GM19463 (cell line): Measurements from ENCODE around the gene PLLP.

ENCODE experiments used
- ATAC-seq: cut with Tn5 transposase; IDR thresholded peaks from one replicate; pipeline ENCODE4 v1.9.1; 2021; ENCODE audit warnings: mild to moderate bottlenecking, moderate library complexity; ENCODE audit not compliant: unreplicated experiment

The PLLP gene, protein sequence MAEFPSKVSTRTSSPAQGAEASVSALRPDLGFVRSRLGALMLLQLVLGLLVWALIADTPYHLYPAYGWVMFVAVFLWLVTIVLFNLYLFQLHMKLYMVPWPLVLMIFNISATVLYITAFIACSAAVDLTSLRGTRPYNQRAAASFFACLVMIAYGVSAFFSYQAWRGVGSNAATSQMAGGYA

DNA sequence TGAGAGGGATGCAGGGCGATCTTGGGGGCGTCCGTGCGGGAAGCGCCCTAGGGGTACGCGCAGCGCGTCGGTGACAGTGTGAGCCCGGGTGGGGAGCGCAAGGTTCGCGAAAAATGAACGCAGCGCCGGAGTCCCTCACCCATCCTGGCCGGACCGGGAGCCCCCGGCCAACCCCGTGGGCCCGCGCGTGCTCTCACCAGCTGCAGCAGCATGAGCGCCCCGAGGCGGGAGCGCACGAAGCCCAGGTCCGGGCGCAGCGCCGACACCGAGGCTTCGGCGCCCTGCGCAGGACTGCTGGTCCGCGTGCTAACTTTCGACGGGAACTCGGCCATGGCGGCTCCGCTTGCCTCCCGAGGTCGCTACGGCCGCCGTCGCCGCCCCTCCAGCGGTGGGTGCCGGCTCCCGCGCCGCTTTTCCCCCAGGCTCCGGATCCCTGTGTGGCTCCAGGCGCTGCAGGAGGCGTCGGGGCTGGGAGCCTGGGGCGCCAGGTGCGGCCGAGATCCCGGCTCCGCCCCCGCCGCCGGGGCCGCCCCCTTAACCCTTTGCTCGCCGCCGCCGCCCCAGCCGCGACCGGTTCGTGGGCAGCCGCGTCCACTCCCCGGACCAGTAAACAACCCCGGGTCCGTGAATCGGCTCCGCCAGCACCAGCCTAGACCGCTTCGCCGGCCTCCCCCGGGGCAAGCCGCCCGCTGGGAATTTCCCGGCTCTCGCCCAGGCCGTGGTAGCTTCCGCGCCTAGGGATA is at the start of gene PLLP:
PLLP (minus strand) TSS at position 464 of the 743 bp plus-strand sequence; CDS start at position 332, 132 bp downstream.
- ATAC-seq = peak; percentile 64

DNA sequence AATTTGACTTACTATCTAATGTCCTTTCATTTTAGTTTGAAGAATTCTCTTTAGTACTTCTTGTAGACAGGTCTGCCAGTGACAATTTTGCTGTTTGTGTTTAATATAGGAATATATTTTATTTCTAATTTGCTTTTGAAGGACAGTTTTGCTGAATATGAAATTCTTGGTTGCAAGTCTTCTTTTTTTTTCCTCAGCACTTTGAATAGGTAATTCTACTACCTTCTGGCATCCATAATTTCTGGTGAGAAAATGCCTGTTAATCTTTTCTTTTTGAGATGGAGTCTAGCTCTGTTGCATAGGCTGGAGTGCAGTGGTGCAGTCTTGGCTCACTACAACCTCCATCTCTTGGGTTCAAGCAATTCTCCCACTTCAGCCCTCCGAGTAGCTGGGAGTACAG is 48.9 kb upstream of the PLLP start:
- no peak for ATAC-seq

DNA sequence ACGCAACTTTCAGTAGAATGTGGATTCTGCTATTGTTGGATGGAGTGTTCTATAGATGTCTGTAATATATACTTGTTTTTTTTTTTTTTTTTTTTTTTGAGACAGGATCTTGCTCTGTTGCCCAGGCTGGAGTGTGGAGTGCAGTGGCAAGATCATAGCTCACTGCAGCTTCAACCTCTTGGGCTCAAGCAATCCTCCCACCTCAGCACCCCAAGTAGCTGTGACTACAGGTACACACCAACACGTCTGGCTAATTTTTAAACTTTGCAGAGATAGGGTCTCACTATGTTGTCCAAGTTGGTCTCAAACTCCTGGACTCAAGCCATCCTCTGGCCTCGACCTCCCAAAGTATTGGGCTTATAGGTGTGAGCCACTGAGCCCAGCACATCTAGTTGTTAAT is 46.9 kb upstream of the PLLP start:
- no peak for ATAC-seq

DNA sequence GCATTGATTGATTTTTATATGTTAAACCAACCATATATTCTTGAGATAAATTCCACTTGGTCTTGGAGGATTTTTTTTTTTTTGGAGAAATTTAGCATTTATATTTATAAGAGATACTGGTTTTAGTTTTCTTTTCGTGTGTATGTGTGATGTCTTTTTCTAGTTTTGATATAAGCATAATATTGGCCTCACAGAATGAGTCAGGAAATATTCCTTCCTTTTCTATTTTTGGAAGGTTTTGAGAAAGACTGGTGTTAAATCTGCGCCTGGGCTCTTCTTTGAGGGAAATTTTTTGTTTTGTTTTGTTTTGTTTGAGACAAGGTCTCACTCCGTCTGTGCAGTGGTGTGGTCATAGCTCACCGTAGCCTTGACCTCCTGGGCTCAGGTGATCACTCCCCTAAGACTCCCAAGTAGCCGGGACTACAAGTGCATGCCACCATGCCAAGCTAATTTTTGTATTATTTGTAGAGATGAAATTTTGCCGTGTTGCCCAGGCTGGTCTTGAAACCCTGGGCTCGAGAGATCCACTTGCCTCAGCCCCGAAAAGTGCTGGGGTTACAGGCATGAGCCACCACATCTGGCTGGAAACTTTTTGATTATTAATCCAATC is 45.4 kb upstream of the PLLP start:
- no peak for ATAC-seq

DNA sequence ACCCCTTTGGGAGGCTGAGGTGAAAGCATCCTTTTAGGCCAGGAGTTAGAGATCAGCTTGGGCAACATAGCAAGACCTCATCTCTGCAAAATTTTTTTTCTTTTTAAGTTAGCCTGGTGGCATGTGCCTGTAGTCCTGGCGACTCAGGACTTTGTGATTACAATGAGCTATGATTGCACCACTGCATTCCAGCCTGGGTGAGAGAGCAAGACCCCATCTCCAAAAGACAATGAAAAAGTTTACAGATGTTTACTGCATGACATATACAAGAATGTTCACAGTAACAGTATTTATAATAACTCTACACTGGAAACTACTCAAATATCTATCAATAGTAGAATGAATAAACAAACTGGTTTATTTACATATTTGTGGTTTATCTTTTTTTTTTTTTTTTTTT is 41.0 kb upstream of the PLLP start:
- no peak for ATAC-seq

DNA sequence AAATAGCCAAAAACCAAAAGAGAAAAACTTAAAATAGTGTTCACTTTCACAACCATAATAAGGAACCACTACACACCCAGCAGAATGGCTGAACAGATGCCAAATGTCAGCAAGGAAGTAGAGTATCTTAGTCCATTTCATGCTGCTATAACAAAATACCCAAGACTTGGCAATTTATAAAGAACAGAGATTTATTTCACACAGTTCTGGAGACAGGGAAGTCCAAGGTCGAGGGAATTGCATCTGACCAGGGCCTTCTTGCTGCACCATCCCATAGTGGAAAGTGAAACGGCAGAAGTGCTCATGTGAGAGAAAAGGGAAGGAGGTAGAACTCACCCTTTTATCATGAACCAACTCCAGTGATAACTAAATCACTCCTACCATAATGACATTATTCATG is 40.3 kb upstream of the PLLP start:
- ATAC-seq = no peak

DNA sequence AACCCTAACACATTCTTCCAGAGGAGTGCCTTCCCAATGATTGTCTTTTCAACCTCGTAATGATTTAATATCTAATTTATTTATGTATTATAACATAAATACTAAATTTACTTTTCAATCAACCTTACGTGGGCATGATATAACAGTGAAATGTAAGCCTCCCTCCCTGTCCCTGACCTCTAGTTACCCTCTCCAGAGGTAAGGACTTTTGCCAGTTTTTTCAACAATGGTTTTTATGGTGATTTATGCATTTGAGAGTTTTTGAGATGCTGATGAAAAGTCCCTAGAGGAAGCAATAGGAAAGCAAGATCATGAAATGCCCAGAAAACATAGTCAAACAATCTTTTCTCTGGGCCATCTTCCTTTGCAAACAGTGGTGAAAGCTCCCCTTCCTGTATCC is 35.2 kb upstream of the PLLP start:
- ATAC-seq = no peak

DNA sequence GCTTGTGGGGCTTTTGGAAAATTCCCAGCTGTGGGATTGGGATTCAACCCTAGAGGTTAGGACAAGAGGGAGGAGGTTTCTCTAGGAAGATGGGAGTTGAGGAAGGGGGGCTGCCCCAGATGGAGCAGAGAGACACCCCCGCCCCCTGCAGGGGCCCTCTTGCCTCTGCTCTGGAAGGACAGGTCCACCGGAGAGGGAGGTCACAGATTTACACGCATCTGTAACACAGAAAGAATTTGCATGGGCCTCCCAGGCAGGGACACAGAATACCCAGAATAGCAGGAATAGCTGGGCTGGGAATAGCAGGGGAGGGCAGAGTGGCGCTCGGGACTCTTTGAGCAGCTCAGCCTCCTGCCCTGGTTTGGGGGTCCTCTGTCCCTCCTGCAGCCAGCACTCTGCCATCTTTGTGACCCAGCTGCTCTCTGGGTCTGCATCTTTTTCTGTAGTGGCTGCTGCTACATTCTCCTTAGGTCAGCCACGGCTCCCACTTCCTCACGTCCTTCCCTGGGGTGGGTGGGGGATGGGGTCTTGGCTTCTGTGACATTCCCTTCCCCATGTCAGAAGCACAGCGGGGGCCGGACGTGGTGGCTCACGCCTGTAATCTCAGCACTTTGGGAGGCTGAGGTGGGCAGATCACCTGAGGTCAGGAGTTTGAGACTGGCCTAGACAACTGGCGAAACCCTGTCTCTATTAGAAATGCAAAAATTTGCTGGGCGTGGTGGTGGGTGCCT is 33.9 kb upstream of the PLLP start:
- ATAC-seq = no peak

DNA sequence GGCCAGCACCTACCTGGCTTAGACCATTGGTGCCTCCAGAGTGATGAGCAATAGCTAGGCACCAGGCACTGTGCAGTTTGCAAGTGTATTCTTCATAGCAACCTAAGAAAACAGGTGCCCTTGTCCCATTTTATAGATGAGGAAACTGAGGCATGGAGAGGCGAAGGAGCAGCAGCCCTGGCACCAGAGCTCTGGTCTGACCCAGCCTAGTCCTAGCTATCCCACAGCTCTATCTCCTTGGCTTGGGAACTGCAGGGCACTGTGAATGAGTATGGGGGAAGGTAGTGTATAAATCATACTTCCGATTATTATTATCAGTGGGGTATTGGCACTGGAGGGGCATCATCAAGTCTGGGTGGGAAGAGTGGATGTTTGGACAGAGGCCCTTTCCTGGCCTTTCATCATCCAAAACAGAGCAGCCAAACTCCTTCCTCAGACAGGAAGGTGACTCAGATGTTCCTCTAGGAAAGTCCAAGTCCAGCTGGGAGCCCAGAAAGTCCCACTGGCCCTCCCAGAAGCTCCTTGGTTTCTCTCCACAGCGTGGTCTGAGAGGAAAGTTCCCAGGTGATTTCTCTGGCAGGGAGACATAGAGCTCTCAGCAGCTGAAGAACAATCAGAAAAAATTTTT is 32.0 kb upstream of the PLLP start:
- ATAC-seq = no peak

DNA sequence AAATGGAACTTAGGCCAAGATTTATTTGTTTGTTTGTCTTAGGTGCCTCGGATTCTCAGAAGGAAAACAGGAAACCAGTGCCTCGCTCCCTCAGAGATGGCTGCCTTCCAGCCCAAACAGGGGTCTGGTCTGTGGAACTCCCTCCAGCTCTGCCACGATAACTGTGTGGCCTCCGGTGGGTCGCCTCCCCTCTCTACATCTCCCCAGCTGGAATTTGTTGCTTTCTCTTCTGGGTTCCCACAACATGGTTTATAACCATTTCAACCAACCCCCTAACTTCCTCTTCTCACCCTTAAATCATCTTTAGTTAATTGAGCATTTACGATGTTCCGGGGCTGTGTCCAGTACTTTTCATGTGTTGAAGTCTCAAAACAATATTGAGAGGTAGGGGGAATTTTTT is 30.9 kb upstream of the PLLP start:
- no peak for ATAC-seq

DNA sequence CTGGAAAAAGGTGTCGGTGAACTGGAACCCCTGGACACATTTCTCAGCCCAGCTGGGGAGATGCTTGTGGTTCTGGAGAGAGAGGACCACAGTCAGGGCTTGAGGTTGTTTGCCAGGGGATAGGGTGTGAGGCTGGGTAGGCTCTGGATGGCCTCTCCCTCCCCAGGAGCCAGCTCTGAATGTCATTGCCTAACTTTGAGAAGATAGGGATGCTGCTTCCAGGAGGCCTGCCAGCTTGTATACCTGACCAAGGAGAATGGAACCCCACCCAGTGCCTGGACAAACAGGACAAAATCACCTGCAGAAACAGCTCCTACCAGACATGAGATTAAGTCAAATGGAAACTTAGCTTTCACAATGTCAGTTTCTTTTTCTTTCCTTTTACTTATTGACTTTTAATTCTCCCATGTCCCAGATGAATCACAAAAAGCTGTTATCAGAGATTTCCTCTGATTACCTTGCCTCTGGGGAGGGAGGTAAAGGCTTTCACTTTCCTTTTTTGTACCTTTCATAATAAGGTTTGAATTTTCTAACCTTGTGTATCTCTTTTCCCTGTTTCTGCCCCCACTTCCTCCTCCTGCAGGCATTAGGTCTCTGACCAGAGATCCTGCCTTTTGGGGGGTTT is 29.8 kb upstream of the PLLP start:
- no peak for ATAC-seq

DNA sequence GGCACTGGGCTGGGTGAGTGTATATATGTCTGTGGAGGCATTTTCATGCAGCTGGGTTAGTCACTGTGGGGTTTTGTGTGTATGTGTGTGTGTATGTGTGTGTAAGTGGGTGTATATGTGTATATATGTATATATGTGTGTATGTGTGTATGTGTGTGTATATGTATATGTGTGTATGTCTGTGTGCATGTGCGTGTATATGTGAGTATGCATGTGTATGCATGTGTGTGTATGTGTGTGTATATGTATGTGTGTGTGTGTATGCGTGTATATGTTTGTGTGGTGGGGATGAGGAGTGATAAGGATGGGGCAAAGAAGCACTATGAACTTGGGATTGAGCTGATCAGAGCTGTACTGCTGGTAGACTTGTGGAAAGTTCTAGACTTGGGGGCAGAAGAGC is 29.0 kb upstream of the PLLP start:
- ATAC-seq = no peak

DNA sequence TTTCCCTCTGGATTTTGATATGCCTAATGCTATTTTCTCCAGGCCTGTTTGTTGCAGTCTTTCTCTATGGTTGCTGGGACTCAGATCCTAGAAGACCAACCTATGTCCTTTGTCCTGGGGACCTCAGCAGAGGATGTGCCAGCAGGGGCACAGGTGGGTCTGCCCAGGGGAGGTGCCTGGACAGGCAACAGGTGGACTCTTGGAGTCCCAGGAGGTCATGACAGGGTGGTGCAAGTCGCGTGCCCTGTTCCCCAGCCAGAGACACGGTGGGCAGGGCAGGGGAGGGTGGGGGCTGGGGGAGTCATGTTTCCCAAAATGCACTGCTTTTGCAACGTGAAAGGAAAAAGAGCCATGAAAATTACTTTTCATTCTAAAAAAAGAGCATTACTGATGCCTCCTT is 26.3 kb upstream of the PLLP start:
- ATAC-seq = no peak

DNA sequence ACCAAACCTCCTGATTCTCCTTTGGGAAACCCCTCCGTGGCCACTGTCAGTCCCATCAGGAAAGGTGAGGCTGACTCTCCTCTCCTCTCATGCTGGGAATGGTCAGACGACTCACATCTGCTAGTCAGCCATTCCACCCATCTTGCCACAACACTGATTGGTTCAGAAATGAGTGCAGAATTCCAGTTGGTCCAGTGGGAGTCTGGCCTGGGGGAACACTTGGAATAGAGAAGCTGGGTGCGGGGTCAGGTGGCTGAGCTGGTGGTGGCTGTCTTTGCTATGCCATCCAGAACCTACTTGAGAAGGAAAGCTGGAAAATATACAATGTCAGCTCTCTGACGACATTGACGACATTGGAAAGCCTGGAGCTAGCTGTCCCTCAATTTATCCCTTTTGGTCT is 23.6 kb upstream of the PLLP start:
- ATAC-seq = no peak

DNA sequence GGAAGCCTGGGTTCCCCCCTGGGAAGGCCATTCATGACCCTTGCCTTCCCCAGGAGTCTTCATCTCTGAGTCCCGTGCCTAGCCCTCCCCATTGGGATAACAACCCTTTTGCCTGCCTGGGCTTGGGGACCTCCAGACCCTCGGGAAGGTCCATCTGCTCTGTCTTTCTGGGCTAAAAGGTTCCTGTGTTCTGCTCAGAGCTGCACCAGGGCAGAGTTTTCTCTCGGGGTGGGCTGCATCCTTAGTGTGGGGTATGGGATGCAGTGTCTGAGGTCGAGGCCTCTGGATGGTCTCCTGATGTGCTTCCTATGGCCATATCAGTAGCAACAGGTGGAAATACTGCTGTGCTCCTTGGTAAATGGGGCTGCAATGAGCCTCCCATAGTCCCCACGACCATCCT is 22.9 kb upstream of the PLLP start:
- ATAC-seq = no peak

DNA sequence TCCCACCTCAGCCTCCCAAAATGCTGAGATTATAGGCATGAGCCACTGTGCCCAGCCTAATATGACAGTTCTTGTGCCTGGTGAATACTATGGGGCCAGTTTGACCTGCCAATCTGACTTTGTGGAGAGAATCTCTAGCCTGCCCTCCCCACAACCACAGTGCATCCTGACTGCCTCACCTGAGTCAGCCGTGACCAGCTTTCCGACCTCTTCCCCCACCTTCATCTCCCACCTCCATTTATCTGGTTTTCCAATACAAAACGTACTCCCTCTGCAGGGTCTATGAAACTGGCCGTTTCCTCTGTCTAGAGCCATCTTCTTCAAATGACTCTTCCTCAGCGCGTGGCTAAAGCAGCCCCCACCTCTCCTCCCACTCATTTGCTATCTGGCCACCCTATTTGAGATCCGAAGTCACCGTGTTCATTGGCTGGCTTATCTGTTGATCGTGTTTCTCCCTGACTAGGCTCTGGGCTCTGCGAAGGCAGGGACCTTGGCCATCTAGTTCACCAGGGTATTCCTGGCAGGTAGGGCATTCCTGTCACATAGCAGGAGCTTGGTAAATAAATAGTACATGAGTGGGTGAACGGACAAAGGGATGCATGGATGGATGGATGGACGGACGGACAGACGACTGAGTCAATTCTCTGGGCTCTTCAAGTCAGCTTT is 22.3 kb upstream of the PLLP start:
- ATAC-seq = no peak

DNA sequence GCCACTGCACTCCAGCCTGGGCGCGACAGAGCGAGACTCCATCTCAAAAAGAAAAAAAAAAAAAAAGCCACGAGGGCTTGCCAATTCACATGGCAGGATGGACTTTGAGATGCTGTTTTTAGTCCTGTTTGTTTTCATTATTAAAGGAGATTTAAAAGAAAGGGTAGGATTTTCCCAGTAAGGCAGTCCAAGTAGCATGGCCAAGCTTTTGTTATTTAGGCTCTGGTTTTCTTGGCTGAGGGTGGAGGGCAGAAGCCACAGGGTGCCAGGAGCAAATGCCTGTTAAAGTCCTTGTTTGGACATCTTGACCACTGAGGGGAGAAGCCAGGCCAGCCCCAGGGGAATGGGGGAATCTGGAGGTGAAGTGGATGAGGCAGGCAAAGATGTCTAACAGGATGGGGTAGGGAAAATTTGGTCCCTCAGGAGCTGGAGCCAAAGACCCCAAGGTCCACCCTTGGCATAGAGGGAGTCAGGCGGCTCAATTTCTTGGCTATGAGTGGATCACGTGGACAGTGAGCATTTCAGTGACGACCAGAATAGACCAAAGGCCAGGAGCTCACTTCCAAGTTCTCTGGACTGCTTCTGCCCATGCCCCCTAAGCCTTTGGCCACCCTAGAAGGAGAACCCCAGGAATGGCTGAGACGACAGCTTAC is 20.8 kb upstream of the PLLP start:
- ATAC-seq = no peak

DNA sequence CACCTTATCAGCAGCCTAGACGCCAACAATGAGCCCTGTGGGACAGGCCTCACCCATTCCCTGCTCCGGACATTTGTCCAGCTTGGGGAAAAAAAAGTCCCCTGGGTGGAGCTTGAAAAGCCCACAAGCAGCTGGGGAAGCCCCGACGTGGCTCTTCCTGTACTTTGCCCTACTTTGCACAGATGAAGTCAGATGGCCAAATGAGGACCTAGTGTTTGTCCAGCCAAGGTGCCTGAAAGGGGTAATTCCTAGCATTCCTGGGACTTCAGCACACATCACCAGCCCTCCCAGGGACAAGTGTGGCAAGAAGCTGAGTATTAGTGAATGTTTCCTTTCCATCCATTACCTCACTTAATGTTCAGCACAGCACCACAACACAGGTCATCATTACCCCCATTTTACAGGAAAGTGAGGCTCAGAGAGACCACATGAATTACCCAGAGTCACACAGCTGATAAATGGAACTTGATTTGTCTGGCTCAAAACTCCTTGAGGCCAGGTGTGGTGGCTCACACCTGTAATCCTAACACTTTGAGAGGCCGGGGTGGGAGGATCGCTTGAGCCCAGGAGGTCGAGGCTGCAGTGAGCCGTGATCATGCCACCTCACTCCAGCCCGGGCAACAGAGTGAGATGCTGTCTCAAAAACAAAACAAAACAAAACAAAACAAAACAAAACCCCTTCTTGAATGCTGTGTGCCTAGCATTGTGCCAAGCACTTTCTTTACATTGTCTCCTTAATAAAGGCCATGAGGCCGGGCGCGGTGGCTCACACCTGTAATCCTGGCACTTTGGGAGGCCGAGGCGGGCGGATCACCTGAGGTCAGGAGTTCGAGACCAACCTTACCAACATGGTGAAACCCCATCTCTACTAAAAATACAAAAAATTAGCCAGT is 19.9 kb upstream of the PLLP start:
- ATAC-seq = no peak

DNA sequence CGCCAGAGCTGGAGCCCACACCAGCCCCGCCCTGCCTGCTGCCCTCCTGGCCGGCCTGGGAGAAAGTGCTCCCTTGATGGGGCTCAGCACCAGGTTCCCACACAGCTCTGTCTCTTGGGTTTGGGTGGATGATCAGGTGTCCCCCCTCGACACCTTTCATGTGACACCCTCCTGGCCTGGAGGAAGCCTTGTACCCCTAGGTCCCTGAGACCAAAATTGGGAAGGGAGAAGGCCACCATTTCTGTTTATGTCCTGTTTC is 19.4 kb upstream of the PLLP start:
- ATAC-seq = no peak
